Mucosa of rectum (tissue), 2 donors: ENCODE data around the gene CLSTN1.
A peak's percentile ranks its signal among the peaks of the same experiment; 100 is the strongest.
"Not testable (repeated sequence)": the region's sequence is repeated elsewhere in the genome, so short reads cannot be mapped to it uniquely, and the experiment has no call there.

ENCODE experiments used
- H3K27ac ChIP-seq, 2 donors: one replicate each; pipeline ENCODE4 v1.7.0; 2013; ENCODE audit warnings: inconsistent platforms in 2 of 2, low read depth in 2 of 2, low read length in 2 of 2
- H3K27me3 ChIP-seq, 2 donors: one replicate each; pipeline ENCODE4 v1.7.0; 2013; ENCODE audit warnings: low read length in 2 of 2; ENCODE audit not compliant: control insufficient read depth in 2 of 2, insufficient read depth in 2 of 2
- H3K36me3 ChIP-seq, 2 donors: one replicate each; pipeline ENCODE4 v1.7.0; 2013; ENCODE audit warnings: low read length in 2 of 2; ENCODE audit not compliant: control insufficient read depth in 2 of 2, insufficient read depth in 2 of 2
- H3K4me1 ChIP-seq, 2 donors: one replicate each; pipeline ENCODE4 v1.7.0; 2013; ENCODE audit warnings: low read length in 2 of 2, mild to moderate bottlenecking in 1 of 2; ENCODE audit not compliant: control insufficient read depth in 2 of 2, insufficient read depth in 2 of 2
- H3K4me3 ChIP-seq, 2 donors: one replicate each; pipeline ENCODE4 v1.7.0; 2013; ENCODE audit warnings: low read length in 2 of 2
- H3K9ac ChIP-seq, 2 donors: one replicate each; pipeline ENCODE4 v1.7.0; 2013; ENCODE audit warnings: low read length in 2 of 2, low read depth in 1 of 2, mild to moderate bottlenecking in 1 of 2
- H3K9me3 ChIP-seq, 2 donors: one replicate each; pipeline ENCODE4 v1.7.0; 2013; ENCODE audit warnings: low read length in 2 of 2; ENCODE audit not compliant: control insufficient read depth in 2 of 2
- donor health status: healthy.
- donor health status: Normal muscosa, but diverticular disease.

CLSTN1 gene

GRCh38 chr1:9805006-9805508, 18.7 kb downstream of the CLSTN1 start:
- H3K27ac ChIP-seq = peak overlapping the region; percentile 74 to 89
- peaks cover 13 to 20% of the 10 kb centered on the region in 2 donors for H3K4me1 ChIP-seq
- no peak overlapping the region for H3K4me3 ChIP-seq
- H3K27me3 ChIP-seq = no peaks in the 10 kb centered on the region
- H3K9ac ChIP-seq = peak overlapping the region in 1 of 2 donors; percentile 31
- no peaks in the 10 kb centered on the region for H3K9me3 ChIP-seq
- peaks cover 0 to 3% of the 10 kb centered on the region in 2 donors for H3K36me3 ChIP-seq

GRCh38 chr1:9803003-9803918, 20.5 kb downstream of the CLSTN1 start:
- not testable (repeated sequence) for H3K9me3 ChIP-seq, H3K36me3 ChIP-seq, H3K4me3 ChIP-seq, H3K9ac ChIP-seq, H3K27me3 ChIP-seq
- peaks cover 15 to 23% of the 10 kb centered on the region in 2 donors for H3K4me1 ChIP-seq
- peak overlapping the region; percentile 74 to 89 for H3K27ac ChIP-seq

- Histone ChIP-seq H3K27ac (peak overlapping the region in 1 of 2 donors; percentile 13), H3K4me3 (no peak overlapping the region), H3K4me1 (peaks cover 15 to 20% of the 10 kb centered on the region in 2 donors)
These were observed 21.9 kb downstream of the CLSTN1 start for GRCh38 chr1:9801909-9802308.

GRCh38 chr1:9798236-9799130, 25.3 kb downstream of the CLSTN1 start:
- Histone ChIP-seq H3K9me3 (no peaks in the 10 kb centered on the region), H3K36me3 (no peaks in the 10 kb centered on the region), H3K4me3 (no peak overlapping the region), H3K9ac (peak overlapping the region in 1 of 2 donors; percentile 17), H3K27ac (no peak overlapping the region), H3K4me1 (peaks cover 5 to 7% of the 10 kb centered on the region in 2 donors), H3K27me3 (no peaks in the 10 kb centered on the region)

More at GRCh38 chr1:9801909-9802308, 21.9 kb downstream of the CLSTN1 start:
- H3K9me3 ChIP-seq = no peaks in the 10 kb centered on the region
- H3K36me3 ChIP-seq = no peaks in the 10 kb centered on the region
- H3K9ac ChIP-seq = no peak overlapping the region
- H3K27me3 ChIP-seq = no peaks in the 10 kb centered on the region

GRCh38 chr1:9797049-9797448, 26.7 kb downstream of the CLSTN1 start:
- H3K27me3 ChIP-seq = no peaks in the 10 kb centered on the region
- no peaks in the 10 kb centered on the region for H3K36me3 ChIP-seq
- H3K4me1 ChIP-seq = peaks cover 4 to 5% of the 10 kb centered on the region in 2 donors
- H3K9ac ChIP-seq = no peak overlapping the region
- H3K27ac ChIP-seq = no peak overlapping the region
- H3K9me3 ChIP-seq = no peaks in the 10 kb centered on the region
- no peak overlapping the region for H3K4me3 ChIP-seq

GRCh38 chr1:9794081-9794480, 29.7 kb downstream of the CLSTN1 start:
- Histone ChIP-seq H3K27me3 (no peaks in the 10 kb centered on the region), H3K4me3 (no peak overlapping the region), H3K36me3 (no peaks in the 10 kb centered on the region), H3K27ac (no peak overlapping the region), H3K4me1 (peaks cover 4% of the 10 kb centered on the region in 2 donors), H3K9me3 (no peaks in the 10 kb centered on the region), H3K9ac (no peak overlapping the region)

- Histone ChIP-seq H3K9me3 (no peaks in the 10 kb centered on the region), H3K36me3 (no peaks in the 10 kb centered on the region), H3K9ac (no peak overlapping the region), H3K4me1 (peaks cover 0 to 1% of the 10 kb centered on the region in 2 donors), H3K27me3 (no peaks in the 10 kb centered on the region), H3K27ac (no peak overlapping the region), H3K4me3 (no peak overlapping the region)
These were observed 30.5 kb downstream of the CLSTN1 start for GRCh38 chr1:9793291-9793690.

- H3K27me3 ChIP-seq = no peaks in the 10 kb centered on the region
- H3K9me3 ChIP-seq = no peaks in the 10 kb centered on the region
- H3K9ac ChIP-seq = no peak overlapping the region
- no peaks in the 10 kb centered on the region for H3K4me1 ChIP-seq
- no peak overlapping the region for H3K4me3 ChIP-seq
- H3K27ac ChIP-seq = no peak overlapping the region
- H3K36me3 ChIP-seq = no peaks in the 10 kb centered on the region
These were observed 31.4 kb downstream of the CLSTN1 start for GRCh38 chr1:9792156-9793042.

- not testable (repeated sequence) for H3K9me3 ChIP-seq, H3K36me3 ChIP-seq, H3K27ac ChIP-seq, H3K4me1 ChIP-seq, H3K4me3 ChIP-seq, H3K27me3 ChIP-seq, H3K9ac ChIP-seq
These were observed 34.1 kb downstream of the CLSTN1 start for GRCh38 chr1:9789700-9790099.
